ACC112 (cell line): ENCODE measurements around the gene KRTAP5-2.

Experiments
- H2AFZ ChIP-seq: fragments of 200-600 bp; sonication (generic); one replicate; pipeline ENCODE4 v1.6.0; 2017; ENCODE audit warnings: antibody characterized with exemption, low read length; ENCODE audit not compliant: unreplicated experiment
- H3K27ac ChIP-seq: fragments of 200-600 bp; sonication (generic); 2 replicates; pipeline ENCODE4 v1.5.1; 2014; ENCODE audit warnings: low read depth, mild to moderate bottlenecking, antibody characterized with exemption, low read length, moderate library complexity
- H3K27me3 ChIP-seq: fragments of 200-600 bp; sonication (generic); 2 replicates; pipeline ENCODE4 v1.6.1; 2014; ENCODE audit warnings: mild to moderate bottlenecking, antibody characterized with exemption, low read length, moderate library complexity, mixed read lengths; ENCODE audit not compliant: insufficient read depth
- H3K36me3 ChIP-seq: fragments of 200-600 bp; sonication (generic); 2 replicates; pipeline ENCODE4 v1.6.1; 2016; ENCODE audit warnings: mild to moderate bottlenecking, antibody characterized with exemption, low read length, moderate library complexity, mixed read lengths; ENCODE audit not compliant: insufficient read depth
- H3K4me1 ChIP-seq: fragments of 200-600 bp; sonication (generic); one replicate; pipeline ENCODE4 v1.6.1; 2016; ENCODE audit warnings: low read length, mixed read lengths; ENCODE audit not compliant: insufficient read depth, unreplicated experiment, control insufficient read depth
- H3K4me3 ChIP-seq: fragments of 200-600 bp; sonication (generic); 2 replicates; pipeline ENCODE4 v1.5.1; 2014; ENCODE audit warnings: mild to moderate bottlenecking, low read depth, low read length
- H3K79me2 ChIP-seq: fragments of 200-600 bp; sonication (generic); one replicate; pipeline ENCODE4 v1.6.0; 2016; ENCODE audit warnings: low read length; ENCODE audit not compliant: control insufficient read depth, unreplicated experiment, insufficient read depth

The KRTAP5-2 gene

DNA sequence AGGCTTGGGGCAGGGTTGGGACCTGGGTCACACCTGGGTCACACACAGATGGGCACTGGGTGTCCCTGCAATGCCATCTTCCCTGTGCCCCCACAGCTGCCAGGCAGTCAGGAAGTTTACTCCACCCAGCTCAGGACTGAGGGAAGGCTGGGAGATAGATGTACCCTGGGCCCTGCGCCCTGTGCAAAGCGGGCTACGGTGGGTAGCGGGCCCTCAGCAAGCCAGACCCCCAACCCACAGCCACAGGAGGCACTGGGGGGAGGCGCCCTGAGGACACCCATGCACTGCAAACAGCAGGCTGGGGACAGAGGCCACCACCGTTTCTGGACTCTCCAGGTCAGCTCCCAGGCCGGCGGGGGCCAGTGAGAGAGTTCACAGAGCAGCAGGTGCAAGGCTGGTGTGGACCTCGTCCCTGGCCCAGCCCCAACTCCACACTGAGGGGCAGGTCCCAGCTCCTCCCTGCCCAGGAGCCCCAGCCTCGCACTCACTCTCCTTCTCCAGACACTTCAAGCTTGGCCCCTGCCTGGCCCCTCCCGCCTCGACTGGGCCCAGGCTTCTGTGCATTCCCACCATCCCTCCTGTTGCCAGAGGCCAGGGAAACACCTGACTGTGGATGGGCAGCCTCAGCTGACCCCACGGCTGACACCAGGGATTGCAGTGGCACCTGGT is 30.9 kb downstream of the KRTAP5-2 start:
- Histone ChIP-seq H3K27ac (no peak overlapping the region), H3K4me1 (no peaks in the 10 kb centered on the region), H3K36me3 (no peaks in the 10 kb centered on the region), H3K4me3 (no peak overlapping the region), H3K79me2 (no peaks in the 10 kb centered on the region), H3K27me3 (peaks cover 13% of the 10 kb centered on the region), H2AFZ (no peak overlapping the region)

DNA sequence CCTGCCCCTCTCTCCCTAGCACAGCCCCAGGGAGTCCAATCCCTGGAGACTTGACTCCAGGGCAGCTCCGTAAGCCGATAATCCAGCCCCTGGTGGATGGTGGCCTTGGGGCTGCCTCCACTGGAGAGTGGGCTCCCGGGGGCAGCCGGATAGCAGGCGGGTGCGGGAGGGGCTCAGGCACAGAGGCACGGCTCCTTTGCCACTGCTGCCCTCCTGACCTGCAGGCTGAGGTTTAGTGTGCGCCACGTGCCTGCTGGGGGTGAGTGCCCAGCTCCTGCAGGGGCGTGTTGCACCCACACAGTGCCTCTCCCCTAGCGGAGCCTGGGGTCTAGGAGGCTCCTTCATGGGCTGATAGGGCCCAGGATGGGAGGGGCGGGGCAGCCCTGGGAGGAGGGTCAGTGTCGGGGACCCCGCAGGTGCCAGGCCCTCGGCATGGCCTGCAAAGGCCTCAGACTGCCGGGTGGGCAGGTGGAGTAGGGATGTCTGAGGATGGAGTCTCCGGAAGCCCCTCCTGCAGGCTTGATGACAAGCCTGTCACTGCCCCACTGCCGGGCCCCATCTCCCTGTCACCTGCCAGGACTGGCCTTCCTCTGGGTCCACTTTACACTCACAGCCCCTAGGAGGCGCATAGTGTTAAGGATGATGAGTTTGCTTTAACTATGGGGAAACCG is 31.6 kb downstream of the KRTAP5-2 start:
- Histone ChIP-seq H3K36me3 (no peaks in the 10 kb centered on the region), H2AFZ (no peak overlapping the region), H3K27me3 (peaks cover 12% of the 10 kb centered on the region), H3K4me3 (no peak overlapping the region), H3K4me1 (no peaks in the 10 kb centered on the region), H3K27ac (no peak overlapping the region), H3K79me2 (no peaks in the 10 kb centered on the region)

DNA sequence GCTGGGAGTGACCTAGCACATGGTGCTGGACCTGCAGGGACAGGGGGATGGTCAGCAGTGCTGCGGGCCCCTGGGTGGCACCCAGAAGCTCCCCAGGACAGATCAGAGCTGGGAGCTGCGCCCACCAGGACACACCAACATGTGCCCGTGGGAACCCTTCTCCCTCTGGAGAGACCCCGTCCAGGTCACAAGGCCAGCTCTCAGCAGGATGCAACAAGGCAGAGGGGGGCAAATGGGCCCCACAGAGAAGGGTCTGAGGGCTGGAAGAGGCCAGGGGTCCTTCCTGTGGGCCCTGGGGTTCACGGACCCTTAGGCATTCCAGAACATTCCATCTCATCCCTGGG is 32.2 kb downstream of the KRTAP5-2 start:
- H3K36me3 ChIP-seq: no peaks in the 10 kb centered on the region
- peaks cover 6% of the 10 kb centered on the region for H3K27me3 ChIP-seq
- no peak overlapping the region for H3K4me3 ChIP-seq
- H3K79me2 ChIP-seq: no peaks in the 10 kb centered on the region
- no peaks in the 10 kb centered on the region for H3K4me1 ChIP-seq
- no peak overlapping the region for H3K27ac ChIP-seq
- no peak overlapping the region for H2AFZ ChIP-seq

DNA sequence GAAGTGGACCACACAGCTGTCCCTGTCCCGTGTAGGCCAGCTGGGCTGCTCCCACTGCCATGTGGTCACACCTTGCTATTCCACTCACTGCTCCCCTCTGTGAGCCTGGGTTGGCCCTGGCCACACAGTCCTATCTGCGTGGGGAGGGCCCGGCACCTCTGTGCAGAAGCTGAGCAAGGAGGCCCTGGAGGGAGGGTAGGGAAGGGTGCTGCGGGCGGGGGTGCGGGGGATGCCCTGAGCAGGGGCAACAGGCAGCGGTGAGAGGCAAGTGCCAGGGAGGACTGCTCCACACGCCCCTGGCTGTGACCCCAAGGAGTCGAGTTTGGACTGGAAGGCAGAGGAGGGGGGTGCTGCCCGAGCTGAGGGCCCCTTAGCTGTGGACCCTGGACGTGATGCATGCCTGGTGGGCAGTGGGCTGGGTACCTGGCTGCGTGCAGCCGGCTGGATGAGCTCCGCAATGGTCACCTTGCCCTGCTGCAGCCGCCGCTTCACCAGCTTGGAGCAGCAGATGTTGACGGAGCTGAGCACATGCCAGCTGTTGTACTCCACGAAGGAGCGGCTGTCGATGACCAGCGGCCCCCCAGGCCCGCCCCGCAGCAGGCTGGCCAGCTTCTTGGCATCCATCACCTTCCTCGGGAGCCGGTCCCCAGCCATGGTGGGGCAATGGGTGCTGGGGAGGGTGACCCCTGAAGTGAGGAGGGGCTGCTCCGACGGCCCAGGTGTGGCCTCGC is 32.8 kb downstream of the KRTAP5-2 start:
- no peak overlapping the region for H2AFZ ChIP-seq
- peaks cover under 1% of the 10 kb centered on the region for H3K27me3 ChIP-seq
- no peaks in the 10 kb centered on the region for H3K4me1 ChIP-seq
- H3K36me3 ChIP-seq: no peaks in the 10 kb centered on the region
- H3K27ac ChIP-seq: no peak overlapping the region
- H3K4me3 ChIP-seq: no peak overlapping the region
- no peaks in the 10 kb centered on the region for H3K79me2 ChIP-seq

DNA sequence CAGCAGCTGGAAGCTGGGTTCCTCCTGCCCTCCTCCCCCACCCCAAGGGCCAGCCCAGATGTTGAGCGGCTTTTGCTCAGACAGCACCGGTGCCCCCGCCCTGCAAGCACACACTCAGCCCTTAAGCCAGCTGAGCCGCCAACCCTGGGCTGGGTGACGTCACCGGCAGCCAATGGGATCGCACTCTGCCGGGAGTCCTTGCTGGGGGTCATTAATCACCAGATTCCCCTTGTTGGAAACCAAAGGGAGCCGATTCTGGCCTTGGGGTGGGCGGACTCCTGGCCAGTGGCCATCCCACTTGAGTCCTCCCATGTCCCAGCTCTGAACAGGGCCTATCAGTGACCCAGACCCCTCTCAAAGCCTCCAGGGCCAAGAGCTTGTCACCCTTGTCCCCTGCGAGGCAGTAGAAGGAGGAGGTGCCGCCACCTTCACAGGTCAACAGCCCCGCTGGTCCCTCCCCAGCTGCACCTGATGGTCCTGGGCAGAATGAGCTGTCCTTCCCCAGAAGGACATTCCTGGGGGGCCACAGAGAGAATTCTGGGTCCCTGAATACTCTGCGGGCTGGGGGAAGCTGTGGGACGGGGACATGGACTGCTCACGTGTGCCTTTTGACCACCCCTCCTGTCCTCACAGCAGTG is 33.4 kb downstream of the KRTAP5-2 start:
- Histone ChIP-seq H3K27ac (no peak overlapping the region), H3K36me3 (no peaks in the 10 kb centered on the region), H3K4me3 (no peak overlapping the region), H3K27me3 (no peaks in the 10 kb centered on the region; the same call in 1 of the 2 replicates), H3K79me2 (no peaks in the 10 kb centered on the region), H3K4me1 (peaks cover under 1% of the 10 kb centered on the region), H2AFZ (no peak overlapping the region)

DNA sequence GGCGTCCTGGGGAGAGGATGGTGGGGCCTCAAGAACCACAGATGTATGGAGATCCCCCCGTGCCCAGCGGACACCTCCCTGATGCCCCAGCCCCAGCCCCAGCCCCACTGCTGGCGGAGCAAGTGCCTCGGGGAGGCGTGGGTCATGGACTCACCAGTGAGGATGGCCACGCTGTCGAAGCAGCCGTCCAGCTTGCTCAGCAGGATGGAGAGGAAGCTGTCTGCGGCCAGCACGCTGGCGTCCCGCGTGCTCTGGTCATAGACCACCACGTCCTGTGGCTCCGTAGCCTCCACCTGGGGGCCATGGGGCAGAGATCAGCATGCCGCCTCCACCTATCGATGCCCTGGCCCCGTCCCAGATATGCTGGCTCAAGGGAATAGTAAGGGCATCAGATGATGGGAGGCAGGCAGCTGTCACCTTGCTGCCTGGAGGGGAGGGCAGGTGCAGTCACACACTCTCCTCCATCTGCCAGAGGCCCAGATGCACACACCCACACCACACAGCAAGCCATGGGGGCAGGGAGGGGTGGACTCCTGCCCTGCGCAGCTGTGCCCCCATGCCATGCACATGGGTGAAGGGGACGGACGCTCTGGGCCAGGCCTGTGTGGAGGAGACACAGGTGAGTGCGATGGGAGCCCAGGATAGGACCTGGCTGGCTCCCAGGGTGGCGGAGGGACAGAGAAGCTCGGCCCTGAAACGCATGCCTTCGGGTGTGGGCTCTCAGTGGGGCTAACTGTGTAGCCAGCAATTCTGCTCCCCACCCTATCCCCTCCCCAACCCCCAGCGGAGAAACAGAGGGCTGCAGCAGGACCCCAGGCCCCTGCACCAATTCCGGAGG is 34.2 kb downstream of the KRTAP5-2 start:
- Histone ChIP-seq H3K27me3 (no peaks in the 10 kb centered on the region; the same call in 1 of the 2 replicates), H3K27ac (no peak overlapping the region), H3K4me3 (no peak overlapping the region), H3K4me1 (peaks cover 8% of the 10 kb centered on the region), H3K36me3 (no peaks in the 10 kb centered on the region), H3K79me2 (no peaks in the 10 kb centered on the region), H2AFZ (no peak overlapping the region)

DNA sequence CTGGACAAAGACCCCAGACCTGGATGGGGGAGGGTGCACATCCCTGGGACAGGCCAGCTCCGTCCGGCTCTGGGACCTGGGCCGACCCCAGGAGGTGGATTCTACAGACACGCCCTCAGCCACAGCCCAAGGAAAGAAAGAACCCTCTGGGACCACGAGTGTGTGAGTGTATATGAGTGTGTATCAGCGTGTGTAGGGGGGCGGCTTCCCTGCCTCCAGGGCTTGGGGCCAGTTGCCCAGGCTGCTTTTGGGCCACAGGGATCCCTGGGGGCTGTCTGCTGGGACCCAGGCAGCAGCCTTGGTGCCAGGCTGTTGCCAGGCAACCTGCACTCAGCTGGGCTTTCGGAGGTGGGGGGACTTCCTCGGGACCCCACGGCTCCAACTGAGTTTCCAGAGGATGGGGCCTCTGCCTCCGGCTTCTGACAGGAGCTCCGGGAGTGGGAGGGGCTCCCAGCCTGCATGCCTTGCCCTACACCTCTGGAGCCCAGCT is 34.9 kb downstream of the KRTAP5-2 start:
- H2AFZ ChIP-seq: no peak overlapping the region
- no peak overlapping the region for H3K4me3 ChIP-seq
- no peaks in the 10 kb centered on the region; the same call in 1 of the 2 replicates for H3K27me3 ChIP-seq

DNA sequence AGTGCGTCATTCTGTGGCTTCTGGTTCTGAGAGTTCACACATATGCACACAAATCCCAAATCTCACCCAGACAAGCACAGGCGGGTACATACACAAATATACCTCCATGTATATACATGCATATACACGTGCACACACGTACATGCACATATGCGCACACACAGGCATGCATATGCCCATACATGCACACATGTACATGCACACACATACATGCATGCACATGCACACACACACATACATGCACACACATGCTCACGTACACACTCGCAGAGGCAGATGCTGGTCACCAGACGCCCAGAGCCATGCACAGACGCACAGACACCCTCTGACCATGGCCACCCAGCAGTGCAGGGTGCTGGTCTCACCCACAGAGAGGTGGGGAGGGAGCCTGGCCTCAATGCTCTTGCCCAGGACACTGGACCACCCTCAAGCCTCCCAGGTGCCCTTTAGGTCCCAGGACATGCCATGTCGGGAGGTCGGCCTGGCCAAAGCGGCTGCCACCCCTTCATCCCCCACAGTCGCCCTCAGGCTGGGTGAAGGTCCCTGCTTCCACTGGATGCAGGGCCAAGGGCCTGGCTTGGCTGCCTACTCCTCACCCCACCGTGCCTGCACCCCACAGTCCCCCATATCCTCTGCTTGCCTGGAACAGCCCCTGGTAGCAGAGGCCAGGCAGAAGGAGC is 35.5 kb downstream of the KRTAP5-2 start:
- Histone ChIP-seq H3K27ac (no peak overlapping the region), H3K4me1 (peaks cover 16% of the 10 kb centered on the region), H3K36me3 (no peaks in the 10 kb centered on the region)

More for the DNA sequence above, 34.9 kb downstream of the KRTAP5-2 start:
- H3K27ac ChIP-seq: no peak overlapping the region
- no peaks in the 10 kb centered on the region for H3K79me2 ChIP-seq
- peaks cover 15% of the 10 kb centered on the region for H3K4me1 ChIP-seq
- H3K36me3 ChIP-seq: no peaks in the 10 kb centered on the region

DNA sequence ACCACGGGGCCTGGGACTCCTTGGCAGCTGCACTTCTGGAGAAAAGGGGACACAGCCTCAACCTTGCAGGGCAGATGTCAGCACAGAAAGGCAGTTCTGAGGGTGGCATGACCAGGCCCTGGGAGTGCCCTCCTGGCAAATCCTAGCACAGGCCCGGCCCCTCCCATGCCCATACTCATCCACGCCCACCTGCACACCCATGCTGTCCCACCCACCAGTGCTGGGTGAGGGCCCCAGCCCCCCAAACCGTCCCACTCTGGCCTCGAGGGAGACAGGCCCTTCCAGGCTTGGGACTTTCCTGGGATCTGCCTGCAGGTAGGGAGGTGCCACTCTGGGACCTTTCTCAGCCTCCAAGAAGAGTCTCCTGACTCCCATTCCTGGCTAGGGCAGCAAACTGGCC is 36.1 kb downstream of the KRTAP5-2 start:
- H3K4me1 ChIP-seq: peaks cover 16% of the 10 kb centered on the region
- H3K36me3 ChIP-seq: no peaks in the 10 kb centered on the region
- no peak overlapping the region for H2AFZ ChIP-seq
- H3K27me3 ChIP-seq: no peaks in the 10 kb centered on the region
- no peak overlapping the region for H3K27ac ChIP-seq
- no peaks in the 10 kb centered on the region for H3K79me2 ChIP-seq
- H3K4me3 ChIP-seq: no peak overlapping the region

More for the DNA sequence above, 35.5 kb downstream of the KRTAP5-2 start:
- Histone ChIP-seq H3K27me3 (no peaks in the 10 kb centered on the region; the same call in 1 of the 2 replicates), H2AFZ (no peak overlapping the region), H3K4me3 (no peak overlapping the region), H3K79me2 (no peaks in the 10 kb centered on the region)
